Measurements from ENCODE around the gene C1orf35.

Gene C1orf35

DNA sequence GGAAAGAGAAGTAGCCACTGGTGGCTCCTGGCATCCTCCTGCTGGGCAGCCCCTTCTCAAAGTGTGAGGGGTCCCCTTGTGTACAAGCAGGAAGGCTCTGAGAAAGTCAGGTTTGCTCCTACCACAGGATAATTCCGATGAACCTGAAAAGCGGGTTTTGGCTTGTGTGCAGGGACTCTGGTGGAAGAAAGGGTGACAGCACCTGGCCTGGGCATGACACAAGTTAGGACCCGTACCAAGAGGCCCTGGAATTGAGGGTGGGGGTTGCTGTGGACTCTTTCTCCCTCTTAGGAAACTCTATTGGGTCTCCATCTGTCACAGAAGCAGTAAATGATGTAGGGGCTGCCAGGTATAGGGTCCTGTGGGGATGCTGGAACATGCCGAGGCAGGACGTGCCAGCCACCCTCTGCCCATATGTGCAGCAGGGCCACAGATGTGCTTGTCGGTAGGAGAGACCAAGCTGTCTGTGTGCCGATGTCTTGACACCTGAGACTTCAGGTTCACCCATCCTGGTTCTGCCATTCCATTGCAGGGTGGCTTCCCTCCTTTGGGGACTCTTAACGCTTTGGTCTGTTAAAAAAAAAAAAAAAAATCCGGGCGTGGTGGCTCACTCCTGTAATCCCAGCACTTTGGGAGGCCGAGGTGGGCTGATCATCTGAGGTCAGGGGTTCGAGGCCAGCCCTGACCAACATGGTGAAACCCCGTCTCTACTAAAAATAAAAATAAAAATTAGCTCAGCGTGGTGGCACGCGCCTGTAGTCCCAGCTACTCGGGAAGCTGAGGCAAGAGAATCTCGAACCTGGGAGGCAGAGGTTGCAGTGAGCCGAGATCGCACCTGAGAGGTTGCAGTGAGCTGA is 9.8 kb downstream of the C1orf35 start:
- TF ChIP-seq, protein P1, sequence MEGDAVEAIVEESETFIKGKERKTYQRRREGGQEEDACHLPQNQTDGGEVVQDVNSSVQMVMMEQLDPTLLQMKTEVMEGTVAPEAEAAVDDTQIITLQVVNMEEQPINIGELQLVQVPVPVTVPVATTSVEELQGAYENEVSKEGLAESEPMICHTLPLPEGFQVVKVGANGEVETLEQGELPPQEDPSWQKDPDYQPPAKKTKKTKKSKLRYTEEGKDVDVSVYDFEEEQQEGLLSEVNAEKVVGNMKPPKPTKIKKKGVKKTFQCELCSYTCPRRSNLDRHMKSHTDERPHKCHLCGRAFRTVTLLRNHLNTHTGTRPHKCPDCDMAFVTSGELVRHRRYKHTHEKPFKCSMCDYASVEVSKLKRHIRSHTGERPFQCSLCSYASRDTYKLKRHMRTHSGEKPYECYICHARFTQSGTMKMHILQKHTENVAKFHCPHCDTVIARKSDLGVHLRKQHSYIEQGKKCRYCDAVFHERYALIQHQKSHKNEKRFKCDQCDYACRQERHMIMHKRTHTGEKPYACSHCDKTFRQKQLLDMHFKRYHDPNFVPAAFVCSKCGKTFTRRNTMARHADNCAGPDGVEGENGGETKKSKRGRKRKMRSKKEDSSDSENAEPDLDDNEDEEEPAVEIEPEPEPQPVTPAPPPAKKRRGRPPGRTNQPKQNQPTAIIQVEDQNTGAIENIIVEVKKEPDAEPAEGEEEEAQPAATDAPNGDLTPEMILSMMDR (IDR thresholded peaks at IDR 0.05), result no peak
- Histone ChIP-seq H3K4me3 (no peak overlapping the region), H3K27ac (no peak overlapping the region)
- peak; percentile 5 for DNase-seq (ENCODE audit: low spot score)

DNA sequence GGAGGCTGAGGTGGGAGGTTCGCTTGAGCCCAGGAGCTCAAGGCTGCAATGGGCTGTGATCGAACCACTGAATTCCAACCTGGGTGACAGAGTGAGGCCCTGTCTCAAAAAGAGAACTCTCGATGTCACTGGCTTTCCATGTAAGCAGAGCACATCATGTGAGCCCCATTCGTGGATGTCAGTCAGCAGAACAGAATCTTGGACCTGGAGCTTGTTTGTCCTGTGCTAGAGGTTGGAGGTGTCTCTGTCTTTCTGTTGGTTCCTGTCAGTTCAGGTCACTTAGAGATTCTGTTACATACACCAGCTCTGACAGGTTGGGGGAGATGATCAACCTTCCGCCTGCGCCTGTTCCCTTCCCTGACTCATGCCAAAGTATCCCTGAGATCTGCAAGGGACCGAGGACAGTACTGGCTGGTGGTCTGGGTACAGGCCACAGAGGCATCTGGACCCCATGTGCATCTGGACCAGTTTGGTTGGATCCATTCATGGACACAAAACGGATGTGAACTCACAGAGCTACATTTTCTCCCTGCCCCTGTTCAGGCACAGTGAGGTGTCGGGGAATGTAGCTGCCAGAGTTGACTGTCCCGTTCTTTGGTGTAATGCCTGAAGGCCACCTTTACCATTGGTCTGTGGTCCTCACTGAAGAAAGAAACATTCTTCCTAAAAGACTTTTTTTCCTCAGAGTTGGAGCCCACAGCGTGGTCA is 10.6 kb downstream of the C1orf35 start:
- no peak for DNase-seq (ENCODE audit: low spot score)
- TF ChIP-seq, protein P1 (IDR thresholded peaks at IDR 0.05), result no peak
- H3K4me3 ChIP-seq, result no peak overlapping the region
- H3K27ac ChIP-seq, result no peak overlapping the region

DNA sequence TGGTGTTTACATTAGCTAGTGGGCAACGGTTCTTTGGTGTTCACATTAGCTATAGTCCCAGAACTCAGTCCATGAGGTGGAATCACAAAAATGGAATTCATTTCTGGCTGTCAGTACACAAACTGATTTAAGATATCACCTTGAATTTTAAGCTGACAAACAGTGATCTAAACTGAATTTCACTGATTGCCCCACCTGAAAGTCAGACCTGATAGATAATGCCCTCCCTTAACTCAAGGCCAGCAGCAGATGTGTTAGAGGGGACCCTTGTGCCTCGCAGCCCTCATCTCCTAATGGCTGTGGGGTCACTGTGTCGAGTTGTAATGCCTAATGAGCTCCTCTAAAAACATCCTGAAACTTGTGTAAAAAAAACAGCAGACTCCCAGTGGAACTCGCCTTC is 12.0 kb downstream of the C1orf35 start:
- TF ChIP-seq, protein P1 (IDR thresholded peaks at IDR 0.05), result no peak
- no peak for DNase-seq (ENCODE audit: low spot score)
- Histone ChIP-seq H3K4me3 (no peak overlapping the region), H3K27ac (no peak overlapping the region)

DNA sequence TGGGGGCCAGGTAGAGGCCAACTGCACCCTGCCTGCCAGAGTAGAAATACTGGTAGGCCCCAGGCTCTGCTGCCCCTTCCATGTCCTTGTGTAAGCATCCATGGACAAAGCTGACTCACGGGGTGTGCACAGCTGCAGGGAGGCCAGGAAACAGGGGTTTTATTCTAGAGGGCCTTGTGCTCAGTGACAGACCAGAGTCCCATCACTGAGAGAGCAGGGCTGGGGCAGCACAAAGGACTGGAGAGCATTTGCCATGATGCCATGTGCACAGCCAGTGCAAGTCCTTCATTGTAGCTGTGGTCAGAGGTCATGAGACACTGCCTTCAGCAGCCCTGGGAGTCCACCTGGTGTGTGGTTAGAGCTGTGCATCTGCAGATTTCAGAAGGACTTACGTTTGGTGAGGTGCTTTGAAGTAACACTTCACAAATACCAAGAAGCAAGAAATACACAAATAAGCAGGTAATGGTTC is 12.5 kb downstream of the C1orf35 start:
- TF ChIP-seq, protein P1 (IDR thresholded peaks at IDR 0.05), result no peak
- Histone ChIP-seq H3K27ac (no peak overlapping the region), H3K4me3 (no peak overlapping the region)
- peak; percentile 62 for DNase-seq (ENCODE audit: low spot score)

DNA sequence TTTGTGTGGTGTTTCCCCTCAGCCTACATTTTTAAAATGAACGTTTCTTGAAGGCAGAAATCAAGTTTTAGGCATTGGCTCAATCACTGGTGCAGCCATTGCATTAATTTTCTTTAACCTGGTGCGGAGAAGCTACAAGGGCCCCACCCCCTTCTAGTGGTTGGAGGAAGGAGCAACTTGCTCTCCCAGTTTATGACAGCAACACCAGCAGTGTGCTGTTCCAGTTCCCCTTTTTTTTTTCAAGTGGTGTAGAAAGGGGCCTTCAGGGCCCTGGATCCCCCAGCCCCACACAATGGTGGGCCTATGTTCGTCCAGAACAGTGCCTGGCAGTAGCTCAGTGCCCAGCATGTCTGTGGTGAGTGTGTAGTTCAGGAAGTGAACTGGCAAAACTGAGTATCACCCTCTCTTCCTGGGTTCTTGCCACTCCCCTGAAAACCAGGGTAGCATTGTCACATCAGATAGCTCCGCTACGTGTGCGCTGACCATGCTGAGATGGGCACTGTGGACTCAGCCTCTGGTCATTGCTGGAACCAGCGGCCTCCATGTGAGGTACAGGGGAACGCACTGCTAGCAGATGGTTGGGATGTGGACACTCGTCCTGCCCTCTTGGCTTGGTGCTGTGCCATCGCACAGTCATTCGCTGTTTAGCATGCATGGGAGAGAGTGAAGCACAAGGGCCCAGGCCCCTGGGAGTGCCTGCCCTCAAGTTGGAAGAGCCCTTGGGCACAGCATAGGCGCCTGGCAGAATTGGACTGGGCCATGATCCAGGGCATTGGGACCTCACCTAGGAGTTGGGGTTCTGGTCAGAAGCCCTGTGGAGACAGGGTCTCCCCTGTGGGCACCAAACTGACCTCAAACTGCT is 13.4 kb downstream of the C1orf35 start:
- no peak overlapping the region for H3K27ac ChIP-seq
- peak overlapping the region; percentile 1 for H3K4me3 ChIP-seq
- DNase-seq (ENCODE audit: low spot score), result peak; percentile 70
- TF ChIP-seq, protein P1 (IDR thresholded peaks at IDR 0.05), result no peak

DNA sequence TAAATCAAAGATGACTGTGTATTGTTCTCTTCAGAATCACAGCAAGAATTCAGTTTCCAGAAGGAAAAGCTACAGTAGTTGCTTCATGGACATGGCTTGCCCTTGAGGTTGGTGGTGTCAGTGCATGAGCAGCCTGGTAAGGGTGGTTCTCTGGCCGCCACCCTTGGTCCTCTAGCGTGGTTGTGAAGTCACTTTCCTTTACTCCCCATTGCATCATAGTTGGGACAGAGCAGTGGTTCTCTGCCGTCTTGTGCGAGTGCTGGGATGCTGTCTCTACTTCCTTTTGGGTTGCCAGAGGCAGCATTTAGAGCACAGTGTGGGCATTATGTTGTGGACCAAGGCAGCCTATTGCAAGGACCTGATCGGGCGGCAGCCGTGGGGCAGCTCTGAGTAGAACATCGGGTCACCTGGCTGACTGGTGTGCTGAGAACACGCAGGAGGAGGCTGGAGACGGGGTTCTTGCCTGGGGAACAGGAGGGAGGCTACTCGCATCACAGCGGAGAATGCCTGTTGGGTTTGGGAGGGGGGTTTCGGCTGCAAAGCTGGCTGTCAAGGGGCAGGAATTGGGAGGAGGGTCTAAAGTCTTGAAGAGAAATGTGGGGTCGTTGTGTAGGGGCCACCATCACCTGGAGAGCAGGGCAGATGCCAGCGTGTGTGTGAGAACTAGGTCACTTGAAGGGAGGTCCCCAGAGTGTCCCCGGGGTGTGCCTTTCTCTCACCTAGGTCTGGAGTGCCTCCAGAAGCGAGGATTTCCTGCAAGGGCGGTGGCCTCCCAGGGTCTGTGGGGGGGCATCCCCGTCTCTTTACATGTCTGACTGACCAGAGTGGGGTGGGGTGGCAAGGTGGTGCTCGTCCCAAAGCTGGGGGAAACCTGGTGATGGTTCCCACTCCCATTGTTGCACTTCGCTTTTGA is 14.3 kb downstream of the C1orf35 start:
- DNase-seq (ENCODE audit: low spot score), result no peak
- Histone ChIP-seq H3K4me3 (peak overlapping the region; percentile 59), H3K27ac (peak overlapping the region; percentile 21 to 72)
- TF ChIP-seq, protein P1 (IDR thresholded peaks at IDR 0.05), result no peak

Measured in coronary artery (tissue), 2 donors.